OCI-LY7 (cell line): ENCODE results near the gene GNB4. TPM values are rescaled to one million over a fixed set of nuclear protein-coding genes. Genes with fewer than 3 reads are reported as not detected.

ENCODE experiments used
- BruUV-seq: library from RNA; stranded (reverse); fragments of 400-500 nt; replicated peaks from 2 replicates; lab custom pipeline; 2021; lab: Mats Ljungman, UMichigan
- CTCF ChIA-PET: fragments of 300-600 bp; sonication (Branson Sonifier 250); formaldehyde crosslinking; loops from one replicate; lab custom pipeline; 2022; ENCODE audit warnings: antibody characterized with exemption; ENCODE audit not compliant: unreplicated experiment; lab: Charles Lee
- POLR2A ChIA-PET: fragments of 300-600 bp; sonication (Branson Sonifier 250); formaldehyde crosslinking; loops from one replicate; lab custom pipeline; 2022; ENCODE audit warnings: antibody characterized with exemption; lab: Charles Lee
- DNase-seq: peaks from one replicate; pipeline ENCODE4 v3.0.0-alpha.2; 2015; ENCODE audit warnings: low spot score
- H2AFZ ChIP-seq: fragments of 200-600 bp; sonication (generic), shearing (Covaris generic); 2 replicates; pipeline ENCODE4 v1.6.1; 2014; ENCODE audit warnings: mild to moderate bottlenecking, antibody characterized with exemption, low read length, moderate library complexity
- H3K27ac ChIP-seq: fragments of 200-600 bp; sonication (generic); 2 replicates; pipeline ENCODE4 v1.5.1; 2014; ENCODE audit warnings: mixed run types, low read depth, mild to moderate bottlenecking, moderate library complexity, low read length, inconsistent platforms; ENCODE audit not compliant: poor library complexity, severe bottlenecking
- H3K36me3 ChIP-seq: fragments of 200-600 bp; sonication (generic); 2 replicates; pipeline ENCODE4 v1.6.1; 2014; ENCODE audit warnings: mild to moderate bottlenecking, antibody characterized with exemption, low read length, moderate library complexity, mixed read lengths; ENCODE audit not compliant: insufficient read depth
- H3K4me1 ChIP-seq: fragments of 200-600 bp; sonication (generic); 2 replicates; pipeline ENCODE4 v1.5.1; 2014; ENCODE audit warnings: mild to moderate bottlenecking, low read length; ENCODE audit not compliant: insufficient read depth, poor library complexity, severe bottlenecking
- H3K4me2 ChIP-seq: fragments of 200-600 bp; sonication (generic); 2 replicates; pipeline ENCODE4 v1.6.1; 2014; ENCODE audit warnings: mild to moderate bottlenecking, low read length
- H3K4me3 ChIP-seq: fragments of 200-600 bp; sonication (generic); 2 replicates; pipeline ENCODE4 v1.5.1; 2014; ENCODE audit warnings: mild to moderate bottlenecking, low read depth, low read length; ENCODE audit not compliant: poor library complexity, severe bottlenecking
- H3K79me2 ChIP-seq: fragments of 200-600 bp; sonication (generic); 2 replicates; pipeline ENCODE4 v1.6.1; 2016; ENCODE audit warnings: low read depth, mild to moderate bottlenecking, low read length, moderate library complexity, mixed read lengths; ENCODE audit not compliant: insufficient read depth
- H3K9me2 ChIP-seq: fragments of 200-600 bp; sonication (generic); 2 replicates; pipeline ENCODE4 v1.6.1; 2016; ENCODE audit warnings: mild to moderate bottlenecking, low read length, mixed read lengths; ENCODE audit not compliant: insufficient read depth
- H3K9me3 ChIP-seq: fragments of 200-600 bp; sonication (generic); 2 replicates; pipeline ENCODE4 v1.6.1; 2014; ENCODE audit warnings: mild to moderate bottlenecking, mixed run types, low read length, mixed read lengths
- H4K20me1 ChIP-seq: fragments of 200-600 bp; sonication (generic); 2 replicates; pipeline ENCODE4 v1.6.1; 2014; ENCODE audit warnings: mild to moderate bottlenecking, antibody characterized with exemption, low read length, moderate library complexity, mixed read lengths; ENCODE audit not compliant: insufficient read depth
- CTCF ChIP-seq: fragments of 200-600 bp; sonication (generic); conservative IDR thresholded peaks from 2 replicates; pipeline ENCODE4 v1.5.1; 2014; ENCODE audit warnings: mild to moderate bottlenecking, antibody characterized with exemption, low read length, moderate library complexity, mixed read lengths
- EZH2phosphoT487 ChIP-seq: fragments of 200-600 bp; sonication (generic); IDR thresholded peaks from 2 replicates; pipeline ENCODE4 v1.6.1; 2018; ENCODE audit warnings: low read depth, borderline replicate concordance, mild to moderate bottlenecking, mixed run types, antibody characterized with exemption, low read length, moderate library complexity, mixed read lengths
- intact Hi-C: fragments of 100-400 bp; cut with micrococcal nuclease; formaldehyde crosslinking; loops from one replicate; pipeline ENCODE4 v1.10.0; 2022; ENCODE audit not compliant: unreplicated experiment
- total RNA-seq, 2 experiments: library from RNA; depleted of rRNA in 1 of 2; stranded (reverse); fragments of >200 nt in 1 of 2; shearing (Covaris generic) in 1 of 2; gene quantifications; 2 replicates each; pipeline ENCODE4 v1.2.3, GENCODE V29; 2014 to 2022

GNB4 gene
- total RNA-seq, 2 experiments from 2014 or later: 3.7 to 9.5 TPM

DNA sequence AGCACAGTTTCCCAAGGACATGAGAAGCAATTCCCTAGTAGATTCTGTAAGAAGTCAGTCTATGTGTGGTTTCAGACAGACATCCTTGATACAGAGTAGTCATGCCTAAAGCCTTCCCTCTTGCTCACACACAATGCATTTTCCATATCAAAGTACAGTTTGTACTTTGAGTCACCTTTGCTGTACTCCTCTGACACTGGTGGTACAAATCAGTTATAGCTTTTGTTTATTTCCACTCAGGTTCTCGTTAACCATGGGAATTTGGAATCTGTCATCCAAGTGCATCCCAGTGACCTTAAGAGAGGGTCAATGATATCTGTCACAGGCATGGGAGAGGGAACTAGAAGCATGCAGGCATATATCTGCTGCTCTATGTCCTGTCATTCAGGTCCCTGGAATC, 3.6 kb upstream of the GNB4 start:
- H3K9me3 ChIP-seq: no peaks in the 10 kb centered on the region
- H3K79me2 ChIP-seq: no peaks in the 10 kb centered on the region
- H3K36me3 ChIP-seq: no peaks in the 10 kb centered on the region
- H3K4me3 ChIP-seq: no peak overlapping the region
- peaks cover 14% of the 10 kb centered on the region for H3K4me1 ChIP-seq
- no TSS peak for BruUV-seq
- ChIA-PET CTCF (no interaction called here), POLR2A (interaction anchor here (1.1 to 1.2 kb wide), 2 partner anchors 9 to 24 kb away, joined by 4 to 7 read pairs; no protein-coding TSS in a partner anchor)
- DNase-seq: no peak
- no peak overlapping the region for H3K4me2 ChIP-seq
- H3K27ac ChIP-seq: no peak overlapping the region
- TF ChIP-seq CTCF: no peak
- TF ChIP-seq EZH2phosphoT487: no peak
- H4K20me1 ChIP-seq: no peaks in the 10 kb centered on the region
- intact Hi-C loops: no loop called here
- no peak overlapping the region for H2AFZ ChIP-seq
- no peaks in the 10 kb centered on the region for H3K9me2 ChIP-seq

GRCh38 chr3:179453967-179454366, 2.7 kb upstream of the GNB4 start:
- intact Hi-C loops: no loop called here
- H2AFZ ChIP-seq: no peak overlapping the region
- no peaks in the 10 kb centered on the region for H3K79me2 ChIP-seq
- TF ChIP-seq CTCF (no peak), EZH2phosphoT487 (no peak)
- no peak overlapping the region for H3K4me2 ChIP-seq
- DNase-seq: no peak
- H3K36me3 ChIP-seq: no peaks in the 10 kb centered on the region
- no TSS peak for BruUV-seq
- no peaks in the 10 kb centered on the region for H3K9me3 ChIP-seq
- no peaks in the 10 kb centered on the region for H4K20me1 ChIP-seq
- no peak overlapping the region for H3K27ac ChIP-seq
- H3K9me2 ChIP-seq: no peaks in the 10 kb centered on the region
- peaks cover 14% of the 10 kb centered on the region for H3K4me1 ChIP-seq
- ChIA-PET CTCF (no interaction called here), POLR2A (interaction anchor here (0.9 to 3.3 kb wide), 2 partner anchors 9 to 18 kb away, joined by 5 to 18 read pairs; no protein-coding TSS in a partner anchor)
- no peak overlapping the region for H3K4me3 ChIP-seq

- Histone ChIP-seq H4K20me1 (no peaks in the 10 kb centered on the region), H3K36me3 (no peaks in the 10 kb centered on the region), H3K4me2 (no peak overlapping the region), H3K4me3 (no peak overlapping the region), H2AFZ (no peak overlapping the region), H3K9me3 (no peaks in the 10 kb centered on the region), H3K4me1 (peaks cover 14% of the 10 kb centered on the region), H3K27ac (no peak overlapping the region), H3K79me2 (no peaks in the 10 kb centered on the region), H3K9me2 (no peaks in the 10 kb centered on the region)
- intact Hi-C loops: no loop called here
- BruUV-seq: no TSS peak
- CTCF ChIA-PET: no interaction called here
- POLR2A ChIA-PET: interaction anchor here (0.9 to 3.3 kb wide), 4 partner anchors 10 to 17 kb away, joined by 3 to 18 read pairs (median 6); no protein-coding TSS in a partner anchor
- no peak for DNase-seq
- no peak for TF ChIP-seq CTCF
- no peak for TF ChIP-seq EZH2phosphoT487
These were observed 1.6 kb upstream of the GNB4 start for GRCh38 chr3:179452872-179453271.
